ENCODE measurements around the gene DYRK3. TPM values are rescaled to one million over a fixed set of nuclear protein-coding genes. Genes with fewer than 3 reads are reported as not detected.
"Not testable (repeated sequence)": the region's sequence is repeated elsewhere in the genome, so short reads cannot be mapped to it uniquely, and the experiment has no call there.

Gene DYRK3
- 6.1 TPM for total RNA-seq

- ATAC-seq: peak; percentile 99
These were observed at the start of gene DYRK3 for GRCh38 chr1:206635080-206635977. TSS of gene DYRK3 (plus strand) at chr1:206635536. CDS start at chr1:206635704, 168 bp downstream.

GRCh38 chr1:206586501-206587445, 48.6 kb upstream of the DYRK3 start:
- ATAC-seq: peak; percentile 45

- no peak for ATAC-seq
These were observed 47.4 kb upstream of the DYRK3 start for GRCh38 chr1:206587904-206588303.

GRCh38 chr1:206588492-206588891, 46.8 kb upstream of the DYRK3 start:
- no peak for ATAC-seq

- ATAC-seq: no peak
These were observed 46.1 kb upstream of the DYRK3 start for GRCh38 chr1:206589206-206589605.

GRCh38 chr1:206590025-206590758, 45.1 kb upstream of the DYRK3 start:
- peak; percentile 85 for ATAC-seq

- no peak for ATAC-seq
These were observed 44.1 kb upstream of the DYRK3 start for GRCh38 chr1:206591226-206591625.

GRCh38 chr1:206591696-206592095, 43.6 kb upstream of the DYRK3 start:
- ATAC-seq: no peak

GRCh38 chr1:206593351-206593925, 41.9 kb upstream of the DYRK3 start:
- ATAC-seq: no peak

- no peak for ATAC-seq
These were observed 39.6 kb upstream of the DYRK3 start for GRCh38 chr1:206595581-206596318.

- ATAC-seq: no peak
These were observed 39.0 kb upstream of the DYRK3 start for GRCh38 chr1:206596319-206596666.

GRCh38 chr1:206600527-206600926, 34.8 kb upstream of the DYRK3 start:
- ATAC-seq: no peak

GRCh38 chr1:206604861-206605260, 30.5 kb upstream of the DYRK3 start:
- ATAC-seq: no peak

- peak; percentile 59 for ATAC-seq
These were observed 28.5 kb upstream of the DYRK3 start for GRCh38 chr1:206606867-206607266.

GRCh38 chr1:206608108-206608698, 27.1 kb upstream of the DYRK3 start:
- ATAC-seq: no peak

GRCh38 chr1:206609229-206609991, 25.9 kb upstream of the DYRK3 start:
- no peak for ATAC-seq

- peak; percentile 100 for ATAC-seq
These were observed 23.0 kb upstream of the DYRK3 start, which contains the start of gene EIF2D for GRCh38 chr1:206612129-206612876. TSS of gene EIF2D (minus strand) at chr1:206612465. CDS start at chr1:206612342, 123 bp downstream.

- not testable (repeated sequence) for ATAC-seq
These were observed 8.9 kb upstream of the DYRK3 start for GRCh38 chr1:206626396-206626795.

GRCh38 chr1:206628916-206629315, 6.4 kb upstream of the DYRK3 start:
- no peak for ATAC-seq
